ENCODE data around the gene PPP1R1C. TPM values are rescaled to one million over a fixed set of nuclear protein-coding genes. Genes with fewer than 3 reads are reported as not detected.
"Not testable (repeated sequence)": the region's sequence is repeated elsewhere in the genome, so short reads cannot be mapped to it uniquely, and the experiment has no call there.

The PPP1R1C gene
- total RNA-seq, 1 donor from 2014 or later: 0.52 TPM

GRCh38 chr2:181959508-181959907 is 26.1 kb upstream of the PPP1R1C start:
- DNase-seq (ENCODE audit: low spot score): no peak
- Mint-ChIP-seq H3K27ac (ENCODE audit: unreplicated experiment) (no peak overlapping the region), H3K27me3 (ENCODE audit: low read depth) (no peaks in the 10 kb centered on the region), H3K36me3 (ENCODE audit: low read depth) (no peaks in the 10 kb centered on the region), H3K9me3 (ENCODE audit: low read depth) (peaks cover 3% of the 10 kb centered on the region), H3K4me1 (ENCODE audit: low read depth) (peaks cover 38% of the 10 kb centered on the region), H3K4me3 (ENCODE audit: unreplicated experiment) (no peak overlapping the region)
- TF ChIP-seq CTCF (IDR thresholded peaks at IDR 0.05): no peak

GRCh38 chr2:181961167-181961566 is 24.5 kb upstream of the PPP1R1C start:
- DNase-seq (ENCODE audit: low spot score); H3K36me3 Mint-ChIP-seq (ENCODE audit: low read depth); H3K27ac Mint-ChIP-seq (ENCODE audit: unreplicated experiment); H3K4me3 Mint-ChIP-seq (ENCODE audit: unreplicated experiment); H3K27me3 Mint-ChIP-seq (ENCODE audit: low read depth): not testable (repeated sequence)
- Mint-ChIP-seq H3K9me3 (ENCODE audit: low read depth) (peaks cover 15% of the 10 kb centered on the region), H3K4me1 (ENCODE audit: low read depth) (peaks cover 28% of the 10 kb centered on the region)

- Mint-ChIP-seq H3K4me3 (ENCODE audit: unreplicated experiment) (no peak overlapping the region), H3K4me1 (ENCODE audit: low read depth) (peaks cover 28% of the 10 kb centered on the region), H3K9me3 (ENCODE audit: low read depth) (peaks cover 21% of the 10 kb centered on the region), H3K36me3 (ENCODE audit: low read depth) (peaks cover 4% of the 10 kb centered on the region), H3K27me3 (ENCODE audit: low read depth) (no peaks in the 10 kb centered on the region), H3K27ac (ENCODE audit: unreplicated experiment) (no peak overlapping the region)
- no peak for DNase-seq (ENCODE audit: low spot score)
- TF ChIP-seq CTCF (IDR thresholded peaks at IDR 0.05): no peak
These were observed 23.5 kb upstream of the PPP1R1C start for GRCh38 chr2:181962142-181962541.

GRCh38 chr2:181970160-181970794 is 15.4 kb upstream of the PPP1R1C start:
- peaks cover 25% of the 10 kb centered on the region for H3K9me3 Mint-ChIP-seq (ENCODE audit: low read depth)
- no peaks in the 10 kb centered on the region for H3K4me1 Mint-ChIP-seq (ENCODE audit: low read depth)
- H3K36me3 Mint-ChIP-seq (ENCODE audit: low read depth): peaks cover 2% of the 10 kb centered on the region
- no peak overlapping the region for H3K27ac Mint-ChIP-seq (ENCODE audit: unreplicated experiment)
- no peak for TF ChIP-seq CTCF (IDR thresholded peaks at IDR 0.05)
- no peaks in the 10 kb centered on the region for H3K27me3 Mint-ChIP-seq (ENCODE audit: low read depth)
- no peak for DNase-seq (ENCODE audit: low spot score)
- no peak overlapping the region for H3K4me3 Mint-ChIP-seq (ENCODE audit: unreplicated experiment)

GRCh38 chr2:181971032-181971431 is 14.6 kb upstream of the PPP1R1C start:
- TF ChIP-seq CTCF (IDR thresholded peaks at IDR 0.05): no peak
- Mint-ChIP-seq H3K4me3 (ENCODE audit: unreplicated experiment) (no peak overlapping the region), H3K4me1 (ENCODE audit: low read depth) (no peaks in the 10 kb centered on the region), H3K27me3 (ENCODE audit: low read depth) (no peaks in the 10 kb centered on the region), H3K9me3 (ENCODE audit: low read depth) (peaks cover 18% of the 10 kb centered on the region), H3K27ac (ENCODE audit: unreplicated experiment) (no peak overlapping the region), H3K36me3 (ENCODE audit: low read depth) (no peaks in the 10 kb centered on the region)
- DNase-seq (ENCODE audit: low spot score): no peak
